HG02623 (cell line): Measurements from ENCODE around the gene SPATS2.

Experiments used
- ATAC-seq: cut with Tn5 transposase; IDR thresholded peaks from one replicate; pipeline ENCODE4 v1.9.1; 2021; ENCODE audit warnings: moderate library complexity; ENCODE audit not compliant: unreplicated experiment

SPATS2 gene

DNA sequence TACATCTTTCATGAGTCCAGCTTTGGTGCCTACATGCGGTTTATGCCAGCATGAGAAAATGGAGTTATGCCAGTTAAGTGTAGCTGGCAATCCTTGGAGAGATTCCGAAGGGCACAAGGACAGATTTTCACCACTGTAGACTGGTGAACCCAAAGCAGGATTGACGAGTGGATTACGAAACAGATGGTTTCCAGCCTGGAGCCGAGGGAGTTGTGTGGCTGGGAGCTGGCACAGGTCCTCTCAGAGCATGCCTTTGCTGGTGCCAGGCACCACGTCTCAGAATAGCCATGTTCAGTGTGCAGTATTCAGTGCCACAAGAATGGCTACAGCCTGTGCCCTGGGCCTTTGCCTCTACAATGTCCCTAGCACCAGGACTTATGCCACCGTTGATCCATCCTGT, 184.8 kb downstream of the SPATS2 start:
- no peak for ATAC-seq

GRCh38 chr12:49552425-49552824, 185.2 kb downstream of the SPATS2 start:
- no peak for ATAC-seq

GRCh38 chr12:49552899-49553298, 185.6 kb downstream of the SPATS2 start:
- no peak for ATAC-seq

DNA sequence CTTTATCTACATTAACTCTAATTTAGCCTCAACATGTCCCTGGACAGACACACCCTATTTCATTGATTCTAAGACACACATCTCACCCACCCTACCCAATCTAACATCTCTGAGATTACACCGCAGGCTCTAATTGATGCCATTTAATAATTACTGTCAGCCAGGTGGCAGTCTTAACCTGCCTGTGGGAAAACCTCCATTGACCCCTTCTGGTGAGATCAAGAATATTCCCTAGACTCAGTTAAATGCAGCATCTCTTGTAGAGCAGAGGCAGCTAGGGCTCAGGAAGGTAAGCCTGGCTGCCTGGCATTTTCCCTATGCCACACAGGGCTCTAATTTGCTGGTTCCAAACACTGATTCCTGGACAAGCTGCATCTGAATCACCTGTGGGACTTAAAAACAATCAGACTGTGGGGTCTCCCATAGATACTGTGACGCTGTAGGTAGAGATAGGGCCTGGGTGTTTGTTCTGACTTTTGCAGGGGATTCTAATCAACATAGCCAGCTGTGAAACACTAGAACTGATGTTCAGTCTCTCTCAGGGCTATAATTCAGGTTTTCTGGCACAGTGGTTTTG, 186.3 kb downstream of the SPATS2 start:
- no peak for ATAC-seq

DNA sequence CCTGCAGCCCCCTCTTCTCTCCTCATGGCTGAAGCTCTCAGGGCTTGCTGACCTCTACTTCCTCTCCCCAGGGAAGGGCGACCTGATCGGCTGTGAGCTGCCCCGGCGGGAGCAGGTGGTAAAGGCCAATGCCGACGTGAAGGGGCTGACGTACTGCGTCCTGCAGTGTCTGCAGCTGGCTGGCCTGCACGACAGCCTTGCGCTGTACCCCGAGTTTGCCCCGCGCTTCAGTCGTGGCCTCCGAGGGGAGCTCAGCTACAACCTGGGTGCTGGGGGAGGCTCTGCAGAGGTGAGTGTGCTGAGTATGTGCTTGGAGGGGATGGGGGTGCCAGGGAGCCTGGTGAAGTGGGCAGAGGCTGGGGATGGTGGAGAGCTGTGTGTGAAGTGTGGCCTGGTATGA, 187.0 kb downstream of the SPATS2 start:
- ATAC-seq, result no peak

DNA sequence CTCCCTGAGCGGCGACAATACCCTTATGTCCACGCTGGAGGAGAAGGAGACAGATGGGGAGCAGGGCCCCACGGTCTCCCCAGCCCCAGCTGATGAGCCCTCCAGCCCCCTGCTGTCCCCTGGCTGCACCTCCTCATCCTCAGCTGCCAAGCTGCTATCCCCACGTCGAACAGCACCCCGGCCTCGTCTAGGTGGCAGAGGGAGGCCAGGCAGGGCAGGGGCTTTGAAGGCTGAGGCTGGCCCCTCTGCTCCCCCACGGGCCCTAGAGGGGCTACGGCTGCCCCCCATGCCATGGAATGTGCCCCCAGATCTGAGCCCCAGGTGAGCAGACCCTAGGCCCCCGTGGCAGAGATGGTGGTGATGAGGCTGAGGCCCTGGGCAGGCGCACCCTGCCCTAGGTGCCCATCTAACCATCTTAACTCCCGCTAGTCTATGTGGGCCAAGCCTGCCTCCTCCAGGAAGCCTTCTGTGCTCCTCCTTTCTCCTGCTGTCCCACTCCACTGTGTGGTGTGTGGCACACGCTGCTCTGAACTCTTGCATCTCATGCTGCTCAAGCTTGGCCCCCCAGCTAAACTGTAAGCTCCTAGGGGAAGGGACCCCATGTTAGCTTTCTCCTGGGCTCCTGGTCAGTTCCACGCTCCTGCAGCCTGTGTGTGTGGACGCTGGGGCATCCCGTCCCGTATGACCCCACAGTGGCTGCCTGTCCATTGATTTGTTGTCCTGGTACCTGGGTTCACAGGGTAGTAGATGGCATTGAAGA, 188.5 kb downstream of the SPATS2 start:
- ATAC-seq, result no peak

DNA sequence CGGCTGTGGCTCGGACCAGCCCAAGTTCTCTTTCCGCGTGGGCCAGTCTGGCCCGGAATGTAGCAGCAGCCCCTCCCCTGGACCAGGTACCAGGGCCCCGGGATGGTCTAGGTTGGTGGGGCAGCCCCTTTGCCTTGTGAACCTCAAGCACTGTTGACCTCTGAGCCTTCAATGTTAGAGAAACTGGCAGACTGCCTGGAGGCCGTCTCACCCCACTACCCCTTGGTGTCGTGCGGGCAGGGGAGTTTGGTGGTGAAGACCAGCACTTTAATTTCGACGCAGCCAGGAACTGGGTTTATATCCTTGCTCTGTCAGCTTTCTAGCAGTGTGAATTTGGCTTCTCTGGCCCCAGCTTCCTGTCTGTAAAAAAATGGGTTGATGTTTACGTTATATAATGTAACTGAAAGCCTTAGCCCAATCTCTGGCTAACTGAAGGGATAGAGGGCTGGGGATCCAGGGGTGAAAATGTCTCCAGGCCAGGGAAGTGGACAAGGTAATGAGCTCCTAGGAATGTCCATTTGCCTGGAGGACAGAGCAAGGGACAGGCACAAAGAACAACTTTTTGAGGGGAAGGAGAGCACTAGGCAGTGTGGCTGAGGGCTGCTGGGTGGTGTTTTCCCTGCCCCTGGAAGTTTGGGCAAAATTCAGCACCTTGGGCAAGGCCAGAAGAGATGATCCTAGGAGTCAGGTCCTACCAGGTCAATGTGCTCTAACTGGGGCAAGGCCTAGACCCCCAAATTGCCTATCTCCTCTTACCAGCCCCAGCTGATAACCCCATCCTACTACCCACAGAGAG, 189.3 kb downstream of the SPATS2 start:
- ATAC-seq, result no peak

DNA sequence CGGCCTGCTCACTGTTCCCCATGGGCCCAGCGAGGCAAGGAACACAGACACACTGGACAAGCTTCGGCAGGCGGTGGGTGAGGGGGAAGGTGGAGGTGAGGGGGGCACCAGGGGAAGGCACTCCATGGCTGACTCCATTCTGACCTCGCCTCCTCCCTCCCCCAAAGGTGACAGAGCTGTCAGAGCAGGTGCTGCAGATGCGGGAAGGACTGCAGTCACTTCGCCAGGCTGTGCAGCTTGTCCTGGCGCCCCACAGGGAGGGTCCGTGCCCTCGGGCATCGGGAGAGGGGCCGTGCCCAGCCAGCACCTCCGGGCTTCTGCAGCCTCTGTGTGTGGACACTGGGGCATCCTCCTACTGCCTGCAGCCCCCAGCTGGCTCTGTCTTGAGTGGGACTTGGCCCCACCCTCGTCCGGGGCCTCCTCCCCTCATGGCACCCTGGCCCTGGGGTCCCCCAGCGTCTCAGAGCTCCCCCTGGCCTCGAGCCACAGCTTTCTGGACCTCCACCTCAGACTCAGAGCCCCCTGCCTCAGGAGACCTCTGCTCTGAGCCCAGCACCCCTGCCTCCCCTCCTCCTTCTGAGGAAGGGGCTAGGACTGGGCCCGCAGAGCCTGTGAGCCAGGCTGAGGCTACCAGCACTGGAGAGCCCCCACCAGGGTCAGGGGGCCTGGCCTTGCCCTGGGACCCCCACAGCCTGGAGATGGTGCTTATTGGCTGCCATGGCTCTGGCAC, 190.1 kb downstream of the SPATS2 start:
- no peak for ATAC-seq

DNA sequence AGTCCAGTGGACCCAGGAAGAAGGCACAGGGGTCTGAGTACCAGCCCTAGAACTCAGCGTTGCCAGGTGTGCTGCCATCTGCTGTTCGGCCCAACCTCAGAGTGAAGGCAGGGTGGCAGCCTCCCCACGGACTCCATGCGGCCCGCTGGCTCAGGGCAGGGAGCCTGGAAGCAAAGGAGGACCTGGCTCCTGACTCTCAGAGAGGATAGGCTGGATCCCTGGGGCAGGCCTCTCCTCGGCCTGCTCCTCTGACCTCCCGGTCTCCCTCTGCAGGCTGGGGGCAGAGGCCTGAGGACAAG, 190.6 kb downstream of the SPATS2 start:
- no peak for ATAC-seq

DNA sequence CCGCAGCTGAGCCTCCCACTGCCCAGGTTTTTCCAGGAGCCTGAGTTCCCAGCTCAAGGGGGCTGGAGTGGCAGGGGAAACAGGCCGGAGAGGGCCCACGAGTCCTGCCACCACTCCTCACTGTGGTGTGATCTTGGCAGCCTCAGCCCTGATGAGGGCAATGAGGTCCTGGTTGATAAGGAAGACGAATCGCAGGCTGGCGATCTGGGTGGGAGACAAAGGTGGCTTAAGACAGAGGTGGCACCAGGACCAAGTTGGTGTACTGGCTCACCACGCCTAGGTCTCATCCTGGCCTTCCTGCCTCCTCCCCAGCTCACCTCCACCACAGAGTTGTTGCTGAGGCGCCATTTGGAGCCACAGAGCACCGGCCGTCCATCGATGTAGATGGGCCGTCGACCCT, 191.3 kb downstream of the SPATS2 start:
- no peak for ATAC-seq

- ATAC-seq, result no peak
Observed at GRCh38 chr12:49559011-49559675, 191.9 kb downstream of the SPATS2 start.

- no peak for ATAC-seq
Observed at GRCh38 chr12:49560695-49561094, 193.4 kb downstream of the SPATS2 start.

DNA sequence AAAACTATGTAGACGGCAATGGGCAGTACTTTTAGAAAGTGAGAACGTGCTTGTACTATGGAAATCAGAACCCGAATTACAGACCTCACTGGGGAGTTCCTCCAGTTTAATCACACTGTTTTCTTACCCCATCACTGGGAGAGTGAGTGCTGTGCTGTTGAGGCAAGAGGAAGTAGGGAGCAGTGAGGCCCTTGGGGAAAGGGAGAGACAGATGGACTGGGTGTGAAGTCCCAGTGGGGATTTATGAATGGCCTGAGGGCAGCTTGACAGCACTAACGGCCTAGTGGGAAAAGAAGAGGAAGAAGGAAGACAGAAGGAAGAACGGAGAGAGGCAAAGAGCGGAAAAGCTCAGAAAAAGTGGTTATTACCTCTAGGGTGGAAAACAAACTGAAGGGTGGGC, 195.0 kb downstream of the SPATS2 start:
- ATAC-seq, result no peak

GRCh38 chr12:49562831-49563230, 195.6 kb downstream of the SPATS2 start:
- no peak for ATAC-seq

DNA sequence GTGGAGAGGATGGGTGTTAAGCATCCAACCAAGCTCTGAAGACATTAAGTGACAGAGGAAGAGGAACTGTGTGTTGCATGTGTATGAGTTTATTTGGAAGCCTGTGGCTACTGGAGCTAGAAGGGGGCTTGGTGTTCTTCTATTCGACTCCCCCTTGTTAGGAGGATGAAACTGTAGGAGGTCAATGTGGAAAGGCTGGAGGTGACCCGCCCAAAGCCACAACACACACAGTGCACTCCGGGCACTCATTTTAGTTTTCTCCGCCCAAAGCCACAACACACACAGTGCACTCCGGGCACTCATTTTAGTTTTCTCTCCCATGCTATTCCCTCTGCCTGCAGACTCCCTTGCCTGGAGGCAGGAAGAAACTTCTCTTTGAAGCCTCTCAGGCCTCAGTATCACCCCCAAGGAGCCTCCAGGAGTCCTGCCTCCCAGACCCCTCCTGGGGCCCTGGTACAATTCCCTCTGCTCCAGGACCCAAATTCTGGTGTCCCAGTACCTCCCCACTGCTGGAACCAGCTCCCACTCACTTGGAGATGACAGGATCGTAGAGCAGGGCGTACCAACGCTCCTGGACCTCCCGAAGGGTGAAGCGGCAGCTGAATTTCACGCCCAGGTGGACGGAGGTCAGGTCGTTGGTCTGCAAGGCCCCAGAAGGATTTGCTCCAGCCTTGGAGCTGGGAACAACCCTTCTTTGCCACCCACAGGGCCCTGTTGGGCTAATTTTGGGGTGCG, 196.9 kb downstream of the SPATS2 start:
- no peak for ATAC-seq

- no peak for ATAC-seq
Observed at GRCh38 chr12:49564686-49565405, 197.6 kb downstream of the SPATS2 start.

DNA sequence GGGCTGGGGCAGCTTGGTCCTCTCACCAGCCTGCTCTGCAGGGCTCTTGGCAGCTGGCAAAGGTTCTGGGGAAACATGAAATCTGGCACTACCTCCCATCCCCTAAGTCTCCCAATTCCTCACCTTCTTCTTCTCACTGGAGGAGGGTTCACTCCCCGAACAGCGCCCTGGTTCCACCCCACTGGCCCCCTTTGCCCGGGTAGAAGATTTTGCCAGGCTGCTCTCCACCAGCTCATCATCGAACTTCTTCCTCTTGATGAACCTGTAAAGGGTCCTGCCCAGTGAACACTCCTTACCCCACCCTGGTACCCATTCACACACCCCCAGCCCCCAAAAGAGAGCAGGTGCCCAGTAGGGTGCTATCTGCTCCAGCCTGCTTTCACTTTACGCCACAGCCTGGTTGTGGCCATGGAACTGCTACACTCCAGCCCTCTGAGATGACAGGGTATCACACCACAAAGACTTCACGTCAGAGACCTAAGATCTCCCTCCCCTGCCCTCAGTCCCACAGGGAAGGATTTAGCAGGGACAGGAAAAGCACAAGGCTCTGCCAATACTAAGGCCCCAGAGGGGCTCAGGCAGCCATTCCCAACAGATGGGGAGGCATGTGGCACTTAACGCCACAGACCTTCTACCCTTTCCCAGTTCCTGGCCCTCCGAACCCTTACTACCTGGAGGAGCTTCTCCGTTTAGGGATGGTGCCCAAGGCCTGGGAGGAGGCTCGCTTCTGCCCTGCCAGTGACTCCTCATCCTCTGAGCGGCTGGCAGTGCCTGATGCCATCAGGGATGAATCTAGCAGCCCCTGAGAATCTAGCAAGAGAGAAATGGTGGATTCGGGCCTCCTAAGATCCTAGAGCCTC, 198.4 kb downstream of the SPATS2 start:
- ATAC-seq, result no peak

GRCh38 chr12:49566361-49566760, 199.1 kb downstream of the SPATS2 start:
- ATAC-seq, result no peak

GRCh38 chr12:49567302-49567610, 200.0 kb downstream of the SPATS2 start:
- ATAC-seq, result peak; percentile 3
